ENCODE results near the gene TBC1D24.

Gene TBC1D24

DNA sequence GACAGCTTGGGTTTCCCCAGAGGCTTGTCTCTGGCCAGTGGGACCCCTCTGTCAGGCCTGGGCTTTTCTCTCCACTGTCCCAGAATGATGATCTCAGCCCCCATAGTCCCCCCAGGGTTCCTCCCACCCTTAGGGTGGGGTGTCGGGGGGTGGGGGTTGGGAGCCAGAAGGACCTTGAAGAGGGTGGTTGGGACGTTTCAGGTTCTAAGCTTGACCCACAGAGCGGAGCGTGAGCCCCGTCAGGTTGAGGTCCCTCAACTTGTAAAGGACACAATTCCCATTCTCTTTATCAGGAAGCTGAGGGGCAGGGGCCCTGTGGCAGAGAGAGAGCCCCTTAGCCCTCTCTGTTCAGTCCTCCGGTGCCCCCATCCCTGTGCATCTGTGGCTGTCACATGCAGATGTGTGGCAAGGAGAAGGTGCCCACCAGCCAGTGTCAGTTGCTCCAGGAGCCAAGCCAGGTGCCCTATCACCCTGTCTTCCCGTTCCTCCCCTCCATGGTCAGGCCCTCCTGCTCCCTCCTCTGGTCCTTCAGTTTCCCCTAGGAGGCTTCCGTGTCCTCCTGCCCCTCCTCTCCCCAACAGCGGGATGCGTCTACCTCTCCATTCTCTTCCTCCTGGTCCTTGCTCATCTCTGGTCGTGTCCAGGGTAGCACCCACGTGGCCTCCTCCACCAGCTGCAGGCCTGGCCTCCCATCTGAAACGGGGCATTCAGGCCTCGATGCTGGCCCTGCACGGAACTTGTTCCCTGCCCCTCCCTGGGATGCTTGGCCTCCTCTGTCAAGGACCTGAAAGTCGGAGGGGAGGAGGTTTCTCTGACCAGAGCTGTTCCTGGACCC is 5.3 kb upstream of the TBC1D24 start:
- Histone ChIP-seq H3K36me3 (ENCODE audit: control insufficient read depth in 2 of 2, insufficient read depth in 2 of 2, low read length in 2 of 2) (no peaks in the 10 kb centered on the region), H3K4me3 (ENCODE audit: low read length in 2 of 2) (no peak overlapping the region), H3K9ac (ENCODE audit: low read length in 2 of 2) (no peak overlapping the region), H3K4me1 (ENCODE audit: control insufficient read depth, insufficient read depth, low read length) (peaks cover 56% of the 10 kb centered on the region), H3K9me3 (ENCODE audit: control insufficient read depth in 2 of 2, low read length in 2 of 2) (no peaks in the 10 kb centered on the region), H3K27me3 (ENCODE audit: control insufficient read depth in 1 of 2, insufficient read depth in 2 of 2, low read length in 2 of 2) (peaks cover 28 to 41% of the 10 kb centered on the region in 2 donors), H3K27ac (ENCODE audit: low read length) (no peak overlapping the region)

DNA sequence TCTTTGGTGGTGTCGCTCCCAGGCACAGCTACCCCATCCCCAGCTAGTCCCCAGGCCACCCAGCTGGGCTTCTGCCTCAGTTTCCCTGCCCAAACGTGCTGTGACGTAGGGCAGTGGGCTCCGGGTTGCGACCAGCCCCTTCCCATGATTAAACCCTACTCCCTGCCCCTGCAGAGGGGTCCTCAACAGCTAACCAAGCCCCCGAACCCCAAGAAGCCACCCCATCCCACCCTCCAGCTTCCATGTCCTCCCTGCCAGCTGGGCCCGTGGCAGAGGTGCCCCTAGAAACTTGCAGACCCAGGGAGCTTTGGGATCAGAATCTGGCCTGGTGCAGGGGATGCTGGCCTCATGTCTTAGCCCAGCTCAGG is 4.7 kb upstream of the TBC1D24 start:
- H3K27me3 ChIP-seq (ENCODE audit: control insufficient read depth in 1 of 2, insufficient read depth in 2 of 2, low read length in 2 of 2), result peaks cover 28 to 41% of the 10 kb centered on the region in 2 donors
- no peaks in the 10 kb centered on the region for H3K36me3 ChIP-seq (ENCODE audit: control insufficient read depth in 2 of 2, insufficient read depth in 2 of 2, low read length in 2 of 2)
- no peaks in the 10 kb centered on the region for H3K9me3 ChIP-seq (ENCODE audit: control insufficient read depth in 2 of 2, low read length in 2 of 2)
- H3K9ac ChIP-seq (ENCODE audit: low read length in 2 of 2), result no peak overlapping the region
- no peak overlapping the region for H3K4me3 ChIP-seq (ENCODE audit: low read length in 2 of 2)
- H3K4me1 ChIP-seq (ENCODE audit: control insufficient read depth, insufficient read depth, low read length), result peaks cover 58% of the 10 kb centered on the region
- no peak overlapping the region for H3K27ac ChIP-seq (ENCODE audit: low read length)

DNA sequence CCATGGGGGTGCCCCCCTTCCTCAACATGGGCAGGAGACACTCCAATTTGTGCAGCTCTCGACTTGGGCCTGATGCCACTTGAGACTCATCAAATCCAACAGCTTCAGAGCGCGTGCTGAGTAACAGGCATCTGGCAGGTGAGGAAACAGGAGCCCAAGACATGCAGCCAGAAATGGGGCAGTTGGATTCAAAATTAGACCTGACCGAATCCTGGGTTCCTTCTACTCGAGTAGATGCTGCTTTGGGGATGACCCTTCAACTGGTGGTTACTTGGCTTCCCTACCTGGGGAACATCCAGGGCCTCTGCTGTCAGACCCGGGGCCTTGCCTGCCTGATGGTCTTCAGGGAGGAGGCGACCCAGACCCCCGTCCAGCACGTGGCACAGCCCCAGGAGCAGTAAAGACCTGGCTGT is 4.3 kb upstream of the TBC1D24 start:
- Histone ChIP-seq H3K9ac (ENCODE audit: low read length in 2 of 2) (no peak overlapping the region), H3K4me1 (ENCODE audit: control insufficient read depth, insufficient read depth, low read length) (peaks cover 59% of the 10 kb centered on the region), H3K36me3 (ENCODE audit: control insufficient read depth in 2 of 2, insufficient read depth in 2 of 2, low read length in 2 of 2) (no peaks in the 10 kb centered on the region), H3K9me3 (ENCODE audit: control insufficient read depth in 2 of 2, low read length in 2 of 2) (no peaks in the 10 kb centered on the region), H3K4me3 (ENCODE audit: low read length in 2 of 2) (no peak overlapping the region), H3K27me3 (ENCODE audit: control insufficient read depth in 1 of 2, insufficient read depth in 2 of 2, low read length in 2 of 2) (peaks cover 28 to 41% of the 10 kb centered on the region in 2 donors), H3K27ac (ENCODE audit: low read length) (no peak overlapping the region)

DNA sequence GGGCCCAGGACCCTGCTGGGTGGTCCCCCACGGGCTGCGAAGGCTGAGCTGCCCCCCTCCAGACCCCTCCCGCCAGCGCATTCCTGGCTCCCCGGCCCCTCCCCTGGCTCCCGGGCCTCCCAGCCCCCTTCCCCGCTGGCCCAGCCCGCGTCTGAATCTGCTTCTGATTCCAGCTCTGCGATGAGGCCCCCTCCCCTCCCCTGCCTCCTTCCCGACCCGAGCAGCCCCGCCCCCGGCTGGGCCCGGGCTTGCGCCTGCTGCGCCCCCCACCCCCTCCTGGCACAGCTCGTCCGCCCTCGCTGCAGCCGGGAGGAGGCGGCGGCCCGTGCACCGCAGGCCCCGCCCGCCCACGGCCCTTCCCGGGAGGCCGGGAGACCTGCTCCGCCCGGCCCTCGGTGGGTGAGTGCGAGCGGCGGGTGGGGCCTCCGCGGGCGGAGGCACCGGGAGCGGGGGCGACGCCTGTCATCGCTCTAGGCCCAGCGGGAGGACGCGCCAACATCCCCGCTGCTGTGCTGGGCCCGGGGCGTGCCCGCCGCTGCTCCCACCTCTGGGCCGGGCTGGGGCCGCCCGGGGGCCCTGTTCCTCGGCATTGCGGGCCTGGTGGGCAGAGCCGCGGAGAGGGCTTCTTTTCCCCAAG is 3.8 kb upstream of the TBC1D24 start, which contains the start of gene NTN3:
NTN3 (plus strand) TSS at position 282 of the 637 bp plus-strand sequence. CDS start 405 bp downstream, outside the sequence.
- peaks cover 28 to 41% of the 10 kb centered on the region in 2 donors for H3K27me3 ChIP-seq (ENCODE audit: control insufficient read depth in 1 of 2, insufficient read depth in 2 of 2, low read length in 2 of 2)
- H3K27ac ChIP-seq (ENCODE audit: low read length), result no peak within 1 kb of the TSS
- no peak within 1 kb of the TSS for H3K9ac ChIP-seq (ENCODE audit: low read length in 2 of 2)
- peak within 1 kb of the TSS in 1 of 2 donors; percentile 44 for H3K4me3 ChIP-seq (ENCODE audit: low read length in 2 of 2)
- peaks cover 64% of the 10 kb centered on the region for H3K4me1 ChIP-seq (ENCODE audit: control insufficient read depth, insufficient read depth, low read length)
- no peaks in the 10 kb centered on the region for H3K36me3 ChIP-seq (ENCODE audit: control insufficient read depth in 2 of 2, insufficient read depth in 2 of 2, low read length in 2 of 2)
- H3K9me3 ChIP-seq (ENCODE audit: control insufficient read depth in 2 of 2, low read length in 2 of 2), result no peaks in the 10 kb centered on the region

DNA sequence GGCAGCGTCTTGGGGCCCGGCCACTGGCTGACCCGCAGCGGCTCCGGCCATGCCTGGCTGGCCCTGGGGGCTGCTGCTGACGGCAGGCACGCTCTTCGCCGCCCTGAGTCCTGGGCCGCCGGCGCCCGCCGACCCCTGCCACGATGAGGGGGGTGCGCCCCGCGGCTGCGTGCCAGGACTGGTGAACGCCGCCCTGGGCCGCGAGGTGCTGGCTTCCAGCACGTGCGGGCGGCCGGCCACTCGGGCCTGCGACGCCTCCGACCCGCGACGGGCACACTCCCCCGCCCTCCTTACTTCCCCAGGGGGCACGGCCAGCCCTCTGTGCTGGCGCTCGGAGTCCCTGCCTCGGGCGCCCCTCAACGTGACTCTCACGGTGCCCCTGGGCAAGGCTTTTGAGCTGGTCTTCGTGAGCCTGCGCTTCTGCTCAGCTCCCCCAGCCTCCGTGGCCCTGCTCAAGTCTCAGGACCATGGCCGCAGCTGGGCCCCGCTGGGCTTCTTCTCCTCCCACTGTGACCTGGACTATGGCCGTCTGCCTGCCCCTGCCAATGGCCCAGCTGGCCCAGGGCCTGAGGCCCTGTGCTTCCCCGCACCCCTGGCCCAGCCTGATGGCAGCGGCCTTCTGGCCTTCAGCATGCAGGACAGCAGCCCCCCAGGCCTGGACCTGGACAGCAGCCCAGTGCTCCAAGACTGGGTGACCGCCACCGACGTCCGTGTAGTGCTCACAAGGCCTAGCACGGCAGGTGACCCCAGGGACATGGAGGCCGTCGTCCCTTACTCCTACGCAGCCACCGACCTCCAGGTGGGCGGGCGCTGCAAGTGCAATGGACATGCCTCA is 3.1 kb upstream of the TBC1D24 start:
- Histone ChIP-seq H3K27me3 (ENCODE audit: control insufficient read depth in 1 of 2, insufficient read depth in 2 of 2, low read length in 2 of 2) (peaks cover 28 to 41% of the 10 kb centered on the region in 2 donors), H3K4me3 (ENCODE audit: low read length in 2 of 2) (peak overlapping the region in 1 of 2 donors; percentile 44), H3K4me1 (ENCODE audit: control insufficient read depth, insufficient read depth, low read length) (peaks cover 64% of the 10 kb centered on the region), H3K27ac (ENCODE audit: low read length) (no peak overlapping the region), H3K9ac (ENCODE audit: low read length in 2 of 2) (no peak overlapping the region), H3K36me3 (ENCODE audit: control insufficient read depth in 2 of 2, insufficient read depth in 2 of 2, low read length in 2 of 2) (no peaks in the 10 kb centered on the region), H3K9me3 (ENCODE audit: control insufficient read depth in 2 of 2, low read length in 2 of 2) (no peaks in the 10 kb centered on the region)

DNA sequence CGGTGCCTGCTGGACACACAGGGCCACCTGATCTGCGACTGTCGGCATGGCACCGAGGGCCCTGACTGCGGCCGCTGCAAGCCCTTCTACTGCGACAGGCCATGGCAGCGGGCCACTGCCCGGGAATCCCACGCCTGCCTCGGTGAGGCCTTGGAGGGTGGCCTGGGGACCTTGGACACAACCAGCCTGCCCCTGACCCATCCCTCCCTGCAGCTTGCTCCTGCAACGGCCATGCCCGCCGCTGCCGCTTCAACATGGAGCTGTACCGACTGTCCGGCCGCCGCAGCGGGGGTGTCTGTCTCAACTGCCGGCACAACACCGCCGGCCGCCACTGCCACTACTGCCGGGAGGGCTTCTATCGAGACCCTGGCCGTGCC is 2.5 kb upstream of the TBC1D24 start:
- no peaks in the 10 kb centered on the region for H3K9me3 ChIP-seq (ENCODE audit: control insufficient read depth in 2 of 2, low read length in 2 of 2)
- no peaks in the 10 kb centered on the region for H3K36me3 ChIP-seq (ENCODE audit: control insufficient read depth in 2 of 2, insufficient read depth in 2 of 2, low read length in 2 of 2)
- H3K4me3 ChIP-seq (ENCODE audit: low read length in 2 of 2), result no peak overlapping the region
- no peak overlapping the region for H3K27ac ChIP-seq (ENCODE audit: low read length)
- peaks cover 60% of the 10 kb centered on the region for H3K4me1 ChIP-seq (ENCODE audit: control insufficient read depth, insufficient read depth, low read length)
- no peak overlapping the region for H3K9ac ChIP-seq (ENCODE audit: low read length in 2 of 2)
- H3K27me3 ChIP-seq (ENCODE audit: control insufficient read depth in 1 of 2, insufficient read depth in 2 of 2, low read length in 2 of 2), result peaks cover 28 to 41% of the 10 kb centered on the region in 2 donors

DNA sequence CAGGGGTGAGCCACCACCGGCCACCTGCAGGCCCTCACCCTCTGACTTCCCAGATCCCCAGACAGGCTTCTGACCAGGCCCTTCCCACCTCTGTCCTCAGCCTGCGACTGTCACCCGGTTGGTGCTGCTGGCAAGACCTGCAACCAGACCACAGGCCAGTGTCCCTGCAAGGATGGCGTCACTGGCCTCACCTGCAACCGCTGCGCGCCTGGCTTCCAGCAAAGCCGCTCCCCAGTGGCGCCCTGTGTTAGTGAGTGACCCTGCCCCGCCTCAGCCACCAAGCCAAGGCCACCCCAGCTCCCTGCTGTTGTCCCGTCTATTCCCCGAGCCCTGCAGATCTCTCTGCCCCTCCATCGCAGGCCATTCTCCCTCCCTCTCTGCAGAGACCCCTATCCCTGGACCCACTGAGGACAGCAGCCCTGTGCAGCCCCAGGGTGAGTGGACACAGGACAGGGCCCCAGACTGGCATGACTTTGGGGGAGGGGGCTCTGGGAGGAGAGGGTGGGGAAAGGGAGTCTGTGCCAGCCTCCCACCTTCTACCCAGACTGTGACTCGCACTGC is 2.0 kb upstream of the TBC1D24 start:
- Histone ChIP-seq H3K4me3 (ENCODE audit: low read length in 2 of 2) (peak overlapping the region in 1 of 2 donors; percentile 52), H3K4me1 (ENCODE audit: control insufficient read depth, insufficient read depth, low read length) (peaks cover 56% of the 10 kb centered on the region)

DNA sequence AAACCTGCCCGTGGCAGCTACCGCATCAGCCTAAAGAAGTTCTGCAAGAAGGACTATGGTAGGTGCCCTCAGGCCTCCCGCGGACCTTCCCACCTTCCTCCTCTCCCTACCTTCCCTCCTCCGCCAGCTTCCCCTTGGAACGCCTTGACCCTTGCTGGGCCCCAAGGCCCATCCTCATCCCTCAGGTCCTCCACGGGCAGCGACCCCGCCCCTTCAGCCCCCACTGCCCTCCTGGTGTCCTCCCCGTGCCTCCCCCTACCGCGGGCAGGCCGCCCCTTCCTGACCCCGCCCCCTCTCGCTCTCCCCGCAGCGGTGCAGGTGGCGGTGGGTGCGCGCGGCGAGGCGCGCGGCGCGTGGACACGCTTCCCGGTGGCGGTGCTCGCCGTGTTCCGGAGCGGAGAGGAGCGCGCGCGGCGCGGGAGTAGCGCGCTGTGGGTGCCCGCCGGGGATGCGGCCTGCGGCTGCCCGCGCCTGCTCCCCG is 1.4 kb upstream of the TBC1D24 start:
- no peak overlapping the region for H3K27ac ChIP-seq (ENCODE audit: low read length)
- H3K36me3 ChIP-seq (ENCODE audit: control insufficient read depth in 2 of 2, insufficient read depth in 2 of 2, low read length in 2 of 2), result no peaks in the 10 kb centered on the region
- H3K9ac ChIP-seq (ENCODE audit: low read length in 2 of 2), result no peak overlapping the region
- peaks cover 53% of the 10 kb centered on the region for H3K4me1 ChIP-seq (ENCODE audit: control insufficient read depth, insufficient read depth, low read length)
- H3K27me3 ChIP-seq (ENCODE audit: control insufficient read depth in 1 of 2, insufficient read depth in 2 of 2, low read length in 2 of 2), result peaks cover 28 to 41% of the 10 kb centered on the region in 2 donors
- no peaks in the 10 kb centered on the region for H3K9me3 ChIP-seq (ENCODE audit: control insufficient read depth in 2 of 2, low read length in 2 of 2)
- H3K4me3 ChIP-seq (ENCODE audit: low read length in 2 of 2), result peak overlapping the region in 1 of 2 donors; percentile 52

More for the DNA sequence above, 2.0 kb upstream of the TBC1D24 start:
- no peak overlapping the region for H3K27ac ChIP-seq (ENCODE audit: low read length)
- no peak overlapping the region for H3K9ac ChIP-seq (ENCODE audit: low read length in 2 of 2)
- no peaks in the 10 kb centered on the region for H3K9me3 ChIP-seq (ENCODE audit: control insufficient read depth in 2 of 2, low read length in 2 of 2)
- no peaks in the 10 kb centered on the region for H3K36me3 ChIP-seq (ENCODE audit: control insufficient read depth in 2 of 2, insufficient read depth in 2 of 2, low read length in 2 of 2)
- H3K27me3 ChIP-seq (ENCODE audit: control insufficient read depth in 1 of 2, insufficient read depth in 2 of 2, low read length in 2 of 2), result peaks cover 28 to 41% of the 10 kb centered on the region in 2 donors

DNA sequence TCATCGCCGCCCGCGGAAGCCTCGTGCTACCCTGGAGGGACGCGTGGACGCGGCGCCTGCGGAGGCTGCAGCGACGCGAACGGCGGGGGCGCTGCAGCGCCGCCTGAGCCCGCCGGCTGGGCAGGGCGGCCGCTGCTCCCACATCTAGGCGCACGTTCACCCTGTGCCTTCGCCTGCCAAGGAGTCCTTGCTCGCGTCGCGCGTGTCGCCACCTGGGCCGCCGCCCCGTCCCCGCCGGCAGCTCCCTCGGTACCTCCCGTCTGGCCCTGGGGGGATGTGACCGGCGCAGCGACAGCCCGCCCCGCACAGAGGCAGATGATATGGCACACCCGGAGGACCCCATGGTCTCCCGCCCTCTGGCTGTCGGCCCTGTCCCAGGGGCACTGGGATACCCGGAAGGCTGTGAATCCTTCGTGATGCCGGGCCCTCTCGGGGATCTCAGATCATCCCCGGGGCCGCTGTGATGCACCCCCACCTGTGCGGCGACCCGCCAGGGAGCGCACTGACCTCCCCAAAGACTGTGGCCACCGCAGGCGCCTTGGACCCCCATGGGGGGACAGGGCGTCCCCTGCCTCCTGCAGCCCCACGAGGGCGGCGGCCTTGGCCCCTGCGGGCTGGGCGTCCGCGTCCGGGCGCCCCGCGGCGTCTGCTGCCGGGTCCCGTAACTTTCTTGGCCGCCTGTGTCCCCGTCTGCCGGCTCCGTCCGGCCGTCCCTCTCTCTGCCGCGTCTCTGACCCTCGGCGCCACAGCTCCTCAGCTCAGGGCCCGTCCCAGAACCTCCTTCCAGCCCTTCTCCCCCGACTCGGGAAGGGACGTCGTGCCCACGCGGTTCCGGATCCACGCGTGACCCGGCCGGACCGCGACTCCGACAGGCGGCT is 689 bp upstream of the TBC1D24 start:
- Histone ChIP-seq H3K9ac (ENCODE audit: low read length in 2 of 2) (peak overlapping the region; percentile 51 to 76), H3K9me3 (ENCODE audit: control insufficient read depth in 2 of 2, low read length in 2 of 2) (no peaks in the 10 kb centered on the region), H3K36me3 (ENCODE audit: control insufficient read depth in 2 of 2, insufficient read depth in 2 of 2, low read length in 2 of 2) (no peaks in the 10 kb centered on the region), H3K27ac (ENCODE audit: low read length) (peak overlapping the region; percentile 49), H3K27me3 (ENCODE audit: control insufficient read depth in 1 of 2, insufficient read depth in 2 of 2, low read length in 2 of 2) (peaks cover 25 to 38% of the 10 kb centered on the region in 2 donors), H3K4me3 (ENCODE audit: low read length in 2 of 2) (peak overlapping the region; percentile 78), H3K4me1 (ENCODE audit: control insufficient read depth, insufficient read depth, low read length) (peaks cover 47% of the 10 kb centered on the region)
